ENCODE data around the gene CUL3.

DNA sequence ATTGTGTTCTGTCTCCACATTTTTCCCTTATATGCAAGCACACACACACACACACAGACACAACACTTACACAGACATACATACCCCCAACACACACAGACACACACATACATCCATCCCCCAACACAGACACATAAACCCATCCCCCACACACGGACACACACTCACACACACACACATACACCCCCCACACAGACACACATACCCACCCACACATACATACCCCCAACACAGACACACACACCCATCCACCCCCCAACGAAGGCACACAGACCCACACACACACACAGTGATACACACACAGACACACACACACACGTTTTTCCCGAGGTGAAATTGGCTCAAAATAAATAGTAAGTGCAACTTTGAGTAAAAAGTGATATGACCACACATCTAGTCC, 41.6 kb upstream of the CUL3 start:
- TF ChIP-seq, protein P1, sequence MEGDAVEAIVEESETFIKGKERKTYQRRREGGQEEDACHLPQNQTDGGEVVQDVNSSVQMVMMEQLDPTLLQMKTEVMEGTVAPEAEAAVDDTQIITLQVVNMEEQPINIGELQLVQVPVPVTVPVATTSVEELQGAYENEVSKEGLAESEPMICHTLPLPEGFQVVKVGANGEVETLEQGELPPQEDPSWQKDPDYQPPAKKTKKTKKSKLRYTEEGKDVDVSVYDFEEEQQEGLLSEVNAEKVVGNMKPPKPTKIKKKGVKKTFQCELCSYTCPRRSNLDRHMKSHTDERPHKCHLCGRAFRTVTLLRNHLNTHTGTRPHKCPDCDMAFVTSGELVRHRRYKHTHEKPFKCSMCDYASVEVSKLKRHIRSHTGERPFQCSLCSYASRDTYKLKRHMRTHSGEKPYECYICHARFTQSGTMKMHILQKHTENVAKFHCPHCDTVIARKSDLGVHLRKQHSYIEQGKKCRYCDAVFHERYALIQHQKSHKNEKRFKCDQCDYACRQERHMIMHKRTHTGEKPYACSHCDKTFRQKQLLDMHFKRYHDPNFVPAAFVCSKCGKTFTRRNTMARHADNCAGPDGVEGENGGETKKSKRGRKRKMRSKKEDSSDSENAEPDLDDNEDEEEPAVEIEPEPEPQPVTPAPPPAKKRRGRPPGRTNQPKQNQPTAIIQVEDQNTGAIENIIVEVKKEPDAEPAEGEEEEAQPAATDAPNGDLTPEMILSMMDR (IDR thresholded peaks at IDR 0.05; ENCODE audit: insufficient read depth, low read length, poor library complexity, severe bottlenecking): no peak
- TF ChIP-seq EZH2phosphoT487 (conservative IDR thresholded peaks at IDR 0.05; ENCODE audit: low read length): no peak
